Measurements from ENCODE around the gene BPIFB3.

- TF ChIP-seq CTCF (IDR thresholded peaks at IDR 0.05; ENCODE audit: poor library complexity) (no peak), EZH2phosphoT487 (IDR thresholded peaks at IDR 0.05; ENCODE audit: low read depth, severe bottlenecking, unreplicated experiment) (no peak)
Measured at GRCh38 chr20:33022289-33022688, 31.4 kb upstream of the BPIFB3 start.
